ENCODE results near the gene CXCL17.

CXCL17 gene

DNA sequence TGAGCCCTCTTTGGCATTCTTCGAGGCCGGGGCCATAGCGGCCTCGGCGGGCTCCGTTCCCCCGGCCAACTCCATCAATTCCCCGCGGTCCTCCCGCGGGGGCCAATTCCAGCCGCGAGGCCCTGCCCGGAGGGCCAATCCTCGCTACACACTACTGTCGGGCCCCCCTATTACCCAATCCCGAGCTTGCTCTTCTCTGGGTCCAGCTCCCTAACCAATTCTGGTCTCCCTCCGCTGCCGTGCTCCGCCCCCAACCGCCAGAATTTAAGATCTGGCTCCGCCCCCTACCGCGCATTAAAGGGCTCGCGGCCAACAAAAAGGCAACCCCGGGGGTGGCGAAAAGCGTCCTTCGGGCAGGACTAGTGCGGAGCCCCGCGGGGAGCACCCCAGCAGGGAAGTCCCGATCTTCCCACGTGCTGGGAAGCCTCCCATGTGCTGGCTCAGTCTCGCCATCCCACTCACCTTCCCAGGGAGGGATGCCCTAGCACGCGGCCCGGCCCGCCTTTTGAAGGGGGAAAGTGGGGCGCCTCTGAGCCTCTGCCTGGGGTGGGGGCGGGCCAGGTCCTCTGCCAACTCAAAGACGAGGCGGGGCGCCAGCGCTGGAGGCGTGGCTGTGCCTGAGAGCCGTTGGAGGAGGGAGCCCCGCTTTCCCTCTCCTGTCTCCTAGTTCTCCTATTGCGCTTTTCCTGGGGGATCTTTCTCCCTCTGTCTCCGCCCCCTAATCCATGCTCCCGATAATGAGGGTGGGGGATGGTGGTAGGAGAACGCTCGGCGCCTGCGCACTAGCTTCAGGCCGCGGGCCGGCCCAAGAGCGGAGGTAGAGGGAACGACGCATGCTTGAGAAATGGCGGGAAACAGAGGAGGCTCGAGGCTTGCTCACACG is 19.0 kb downstream of the CXCL17 start:
- DNase-seq = peak; percentile 91

DNA sequence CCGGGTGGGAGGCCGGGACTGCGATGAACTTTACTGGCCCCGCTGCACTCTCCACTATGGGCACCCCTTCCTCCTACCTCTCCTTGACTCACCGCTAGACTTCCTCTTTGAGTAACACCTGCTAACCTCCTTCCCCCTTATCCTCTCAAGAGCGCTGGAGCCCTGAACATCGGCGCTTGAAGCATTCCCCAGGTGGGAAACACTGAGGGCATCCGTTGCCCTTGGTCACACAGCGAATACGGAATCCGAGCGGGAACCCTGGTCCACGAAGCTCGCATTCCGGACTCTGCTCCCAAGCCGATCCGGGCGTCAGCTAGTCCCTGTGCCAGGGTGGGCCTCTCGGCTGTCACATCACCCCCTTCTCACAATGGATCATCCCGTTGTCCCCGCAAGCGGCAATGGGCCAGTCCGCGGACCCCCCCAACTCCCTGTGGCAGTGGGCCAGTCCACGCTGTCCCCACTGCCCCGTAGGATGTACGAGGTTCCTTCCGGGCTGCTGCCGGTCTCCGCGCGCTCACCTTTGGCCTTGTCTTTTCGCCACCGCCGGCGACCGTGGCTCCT is 19.8 kb downstream of the CXCL17 start:
- no peak for DNase-seq

DNA sequence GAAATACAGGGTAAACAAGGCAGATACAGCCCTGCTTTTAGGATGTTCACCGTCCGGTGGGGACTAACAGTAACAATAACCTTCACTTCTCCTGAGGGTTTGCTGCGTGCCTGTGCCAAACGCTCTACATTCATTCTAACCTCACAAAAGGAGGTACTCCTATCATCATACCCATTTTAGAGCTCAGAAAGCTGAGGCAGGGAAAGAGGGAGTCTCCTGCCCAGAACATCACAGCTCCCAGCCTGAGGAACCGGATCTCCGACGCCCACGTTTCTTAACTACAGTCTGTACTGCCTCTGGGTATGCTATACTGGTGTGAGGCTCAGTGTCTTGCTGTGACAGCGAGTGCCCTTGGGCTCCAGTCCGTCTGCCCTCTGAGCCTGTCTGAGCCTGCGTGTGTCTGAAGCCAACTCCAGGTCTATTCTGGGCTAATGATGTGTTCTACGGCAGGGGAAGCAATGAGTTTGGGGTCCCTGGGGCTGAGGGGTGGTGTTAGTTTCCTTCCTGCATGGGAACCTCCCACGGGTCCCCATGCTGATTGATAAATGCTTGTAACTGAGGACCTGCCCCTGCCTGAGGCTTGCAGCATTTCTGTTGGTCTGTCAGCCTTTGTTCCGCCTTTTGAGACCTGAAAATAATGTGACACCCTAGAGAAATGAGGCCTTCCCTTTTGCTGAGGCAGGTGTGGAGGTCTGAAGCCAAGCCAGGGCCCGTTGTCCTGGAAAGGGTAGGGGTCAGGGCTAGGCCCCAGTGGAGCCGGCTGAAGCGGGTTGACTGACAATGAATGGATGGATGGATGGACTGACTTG is 20.4 kb downstream of the CXCL17 start:
- no peak for DNase-seq

DNA sequence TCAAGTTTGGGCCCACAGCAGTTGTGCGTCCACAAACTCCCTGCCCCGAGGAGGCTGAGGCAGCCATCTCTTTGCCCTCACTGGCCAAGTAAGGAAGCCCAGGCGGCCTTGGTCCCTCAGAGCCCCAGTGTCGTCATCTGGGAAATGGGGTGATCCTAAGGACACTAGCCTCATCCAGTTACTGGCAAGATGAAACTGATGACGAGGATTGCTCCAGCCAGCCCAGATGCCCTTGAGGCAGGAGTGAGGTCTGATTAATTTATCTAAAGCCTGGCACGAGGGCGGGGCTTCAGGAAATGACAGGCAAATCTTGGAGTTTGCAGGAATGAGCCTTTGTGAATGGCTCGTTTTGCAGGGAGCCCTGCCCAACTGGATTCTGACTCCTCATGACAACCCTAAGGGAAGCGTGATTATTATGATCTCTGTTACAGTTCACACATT is 21.1 kb downstream of the CXCL17 start:
- DNase-seq = no peak

- no peak for DNase-seq
These were observed 21.6 kb downstream of the CXCL17 start for GRCh38 chr19:42421101-42421500.

DNA sequence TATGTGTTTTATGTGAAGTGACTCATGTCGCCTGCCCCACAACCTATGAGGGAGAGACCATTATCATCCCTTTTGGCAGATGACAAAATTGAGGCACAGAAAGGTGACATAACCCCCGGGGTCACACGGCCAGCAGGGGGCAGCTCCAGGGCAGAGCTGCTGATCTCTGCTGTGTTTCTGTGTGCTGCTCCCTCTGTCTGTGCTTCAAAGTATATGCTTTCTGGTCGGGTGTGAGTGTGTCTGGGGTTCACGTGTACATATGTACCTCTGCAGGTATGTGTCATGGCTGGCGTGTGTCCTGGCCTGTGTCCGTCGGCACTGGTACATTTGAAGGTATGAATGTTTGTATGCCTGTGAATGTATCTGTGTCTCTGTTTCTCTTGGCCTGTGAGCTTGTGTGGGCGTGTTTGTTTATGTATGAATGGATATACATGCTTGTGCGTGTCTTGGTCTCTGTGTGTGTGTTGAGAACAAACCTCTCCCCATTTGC is 22.6 kb downstream of the CXCL17 start:
- DNase-seq = no peak

GRCh38 chr19:42419309-42419708 is 23.4 kb downstream of the CXCL17 start:
- no peak for DNase-seq

DNA sequence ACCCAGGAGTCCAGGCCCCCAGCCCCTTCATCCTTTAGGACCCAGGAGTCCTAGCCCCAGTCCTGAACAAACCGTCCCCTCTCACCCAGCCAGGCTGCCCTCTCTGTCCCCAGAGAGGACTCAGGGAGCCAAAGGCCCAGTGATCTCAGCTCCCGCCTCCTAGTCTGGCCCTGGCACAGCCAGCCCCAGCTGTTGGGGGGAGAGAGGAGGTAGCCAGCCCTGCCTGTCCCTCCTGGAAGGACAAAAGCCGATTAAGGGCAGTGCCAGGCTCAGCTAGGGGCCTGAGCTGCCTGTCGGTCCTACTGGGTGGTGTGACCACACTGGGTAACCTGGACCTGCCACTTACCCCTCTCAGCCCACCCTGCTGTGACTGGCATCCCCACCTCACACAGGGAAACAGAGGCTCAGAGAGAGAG is 30.1 kb downstream of the CXCL17 start:
- no peak for DNase-seq

DNA sequence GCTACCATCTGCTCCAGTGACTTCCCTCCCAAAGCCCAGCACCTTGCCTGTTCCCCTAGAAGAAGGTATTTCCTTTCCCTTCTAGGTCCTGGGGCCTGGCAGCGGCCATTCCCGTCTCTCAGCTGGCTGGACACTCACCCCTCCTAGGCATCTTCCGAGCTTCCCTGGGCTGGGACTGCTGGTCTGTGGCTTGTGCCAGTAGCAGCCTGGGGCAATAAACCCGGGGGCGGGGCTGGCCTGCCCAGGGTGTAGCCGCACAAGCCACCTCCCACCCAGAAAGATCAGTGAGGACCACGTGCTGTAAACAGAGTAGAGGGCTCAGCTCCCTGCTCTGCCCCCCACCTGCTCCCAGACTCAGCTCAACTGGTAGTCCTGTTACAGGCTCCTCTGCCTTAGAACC is 30.5 kb downstream of the CXCL17 start:
- DNase-seq = no peak

- no peak for DNase-seq
These were observed 31.1 kb downstream of the CXCL17 start for GRCh38 chr19:42411581-42412178.

DNA sequence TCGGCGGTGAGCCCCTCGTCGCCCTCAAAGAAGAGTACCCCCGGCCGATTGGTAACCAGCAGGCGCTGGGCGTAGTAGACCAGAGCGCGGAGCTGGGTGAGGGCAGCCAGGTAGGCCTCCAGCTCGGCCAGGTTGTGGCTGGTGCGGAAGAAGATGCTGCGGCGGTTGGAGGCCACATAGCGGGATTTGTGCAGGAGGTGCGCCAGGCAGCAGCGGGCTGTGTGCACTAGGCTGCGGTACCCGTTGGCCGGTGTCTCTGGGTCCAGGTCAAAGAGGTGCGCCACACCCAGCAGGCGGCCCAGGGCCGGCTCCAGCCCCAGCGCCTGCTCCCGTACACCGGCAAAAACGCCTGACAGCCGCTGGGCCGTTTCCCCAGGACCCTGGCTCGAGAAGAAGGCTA is 32.4 kb downstream of the CXCL17 start:
- no peak for DNase-seq

DNA sequence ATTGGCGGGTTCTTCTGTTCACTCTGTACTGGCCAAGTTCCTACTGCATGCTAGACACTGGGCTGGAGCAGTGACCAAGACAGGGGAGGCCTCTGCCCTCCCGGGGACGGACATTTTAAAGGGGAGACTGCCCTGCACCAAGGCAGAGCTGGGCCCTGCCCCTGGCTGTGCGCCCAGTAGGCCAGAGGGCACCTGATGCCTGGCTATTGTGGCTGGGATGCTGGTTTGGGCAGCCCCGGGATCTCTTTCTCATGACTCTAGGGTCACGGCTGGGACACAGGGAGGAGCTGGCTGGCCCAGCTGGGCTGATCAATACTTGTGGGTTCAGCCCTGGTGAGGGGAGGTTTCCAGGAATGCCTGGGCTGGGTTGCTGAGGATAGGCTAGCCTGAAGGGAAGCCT is 33.3 kb downstream of the CXCL17 start:
- DNase-seq = no peak

GRCh38 chr19:42407816-42408175 is 35.0 kb downstream of the CXCL17 start:
- no peak for DNase-seq

- DNase-seq = no peak
These were observed 35.5 kb downstream of the CXCL17 start for GRCh38 chr19:42407085-42407815.

DNA sequence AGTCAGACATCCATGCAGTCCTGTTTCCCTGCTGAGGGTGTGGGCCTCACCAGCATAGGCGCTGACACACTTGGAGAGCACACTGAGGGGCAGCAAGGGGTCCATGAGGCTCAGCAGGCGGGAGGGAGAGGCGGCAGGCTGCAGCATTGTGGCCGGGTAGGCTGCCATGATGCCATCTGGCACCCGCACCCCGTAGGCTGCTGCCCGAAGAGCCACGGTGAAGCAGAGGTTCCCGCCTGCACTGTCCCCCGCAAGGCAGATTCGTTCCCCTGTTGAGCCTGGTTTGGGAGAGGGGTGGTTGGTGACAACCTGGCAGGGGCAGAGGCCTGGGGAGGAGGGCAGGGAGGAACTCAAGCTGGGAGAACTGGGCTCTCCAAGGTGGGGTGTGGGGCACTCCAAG is 36.6 kb downstream of the CXCL17 start:
- no peak for DNase-seq

DNA sequence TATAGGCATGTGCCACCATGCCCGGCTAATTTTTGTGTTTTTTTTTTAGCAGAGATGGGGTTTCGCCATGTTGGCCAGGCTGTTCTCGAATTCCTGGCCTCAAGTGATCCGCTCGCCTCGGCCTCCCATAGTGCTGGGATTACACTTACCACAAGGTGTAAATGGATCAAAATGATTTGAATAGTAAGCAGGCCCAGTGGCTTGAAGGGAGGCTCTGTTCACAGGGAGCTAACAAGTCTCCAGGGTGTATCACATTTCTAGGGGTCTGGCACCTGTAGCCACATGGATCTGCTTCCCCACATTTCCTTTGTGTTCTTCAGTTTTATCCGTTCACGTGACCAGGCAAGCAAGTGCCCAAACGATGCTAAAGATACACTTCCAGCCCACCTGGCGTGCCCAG is 39.2 kb downstream of the CXCL17 start:
- no peak for DNase-seq

DNA sequence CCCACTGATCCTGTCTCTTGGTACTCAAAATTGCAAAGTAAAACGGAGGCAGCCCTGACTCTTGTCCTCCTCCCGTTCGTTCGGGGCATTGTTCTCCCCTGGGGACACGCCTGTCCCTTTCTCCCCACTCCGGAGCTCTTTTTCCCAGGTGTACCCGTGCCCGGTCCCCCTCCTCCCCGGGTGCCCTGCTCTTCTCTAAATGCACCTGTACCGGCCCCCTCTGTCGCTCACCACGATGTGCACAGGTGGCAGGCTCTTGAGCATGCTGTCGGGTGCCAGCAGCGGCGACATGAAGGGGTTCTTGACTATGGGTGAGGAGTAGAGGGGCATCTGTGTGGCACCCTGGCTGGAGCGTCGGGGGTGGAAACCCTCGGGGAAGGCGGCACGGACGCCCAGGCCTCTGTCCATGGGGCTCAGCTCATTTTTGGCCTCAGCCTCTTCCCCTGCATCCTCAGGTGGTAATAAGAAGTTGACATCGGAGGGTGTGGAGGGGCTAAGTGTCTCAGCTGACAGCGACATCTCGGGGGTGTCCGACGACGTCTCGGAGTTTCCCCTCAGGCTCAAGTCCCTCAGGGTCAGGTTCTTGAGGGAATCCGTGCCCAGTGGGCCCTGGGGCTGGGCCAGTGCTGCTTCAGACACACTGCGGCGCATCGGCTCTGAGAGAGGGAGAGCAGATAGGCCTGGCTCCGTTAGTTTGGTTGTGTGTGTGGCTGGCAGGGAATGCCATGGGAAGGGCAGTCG is 40.2 kb downstream of the CXCL17 start:
- no peak for DNase-seq

DNA sequence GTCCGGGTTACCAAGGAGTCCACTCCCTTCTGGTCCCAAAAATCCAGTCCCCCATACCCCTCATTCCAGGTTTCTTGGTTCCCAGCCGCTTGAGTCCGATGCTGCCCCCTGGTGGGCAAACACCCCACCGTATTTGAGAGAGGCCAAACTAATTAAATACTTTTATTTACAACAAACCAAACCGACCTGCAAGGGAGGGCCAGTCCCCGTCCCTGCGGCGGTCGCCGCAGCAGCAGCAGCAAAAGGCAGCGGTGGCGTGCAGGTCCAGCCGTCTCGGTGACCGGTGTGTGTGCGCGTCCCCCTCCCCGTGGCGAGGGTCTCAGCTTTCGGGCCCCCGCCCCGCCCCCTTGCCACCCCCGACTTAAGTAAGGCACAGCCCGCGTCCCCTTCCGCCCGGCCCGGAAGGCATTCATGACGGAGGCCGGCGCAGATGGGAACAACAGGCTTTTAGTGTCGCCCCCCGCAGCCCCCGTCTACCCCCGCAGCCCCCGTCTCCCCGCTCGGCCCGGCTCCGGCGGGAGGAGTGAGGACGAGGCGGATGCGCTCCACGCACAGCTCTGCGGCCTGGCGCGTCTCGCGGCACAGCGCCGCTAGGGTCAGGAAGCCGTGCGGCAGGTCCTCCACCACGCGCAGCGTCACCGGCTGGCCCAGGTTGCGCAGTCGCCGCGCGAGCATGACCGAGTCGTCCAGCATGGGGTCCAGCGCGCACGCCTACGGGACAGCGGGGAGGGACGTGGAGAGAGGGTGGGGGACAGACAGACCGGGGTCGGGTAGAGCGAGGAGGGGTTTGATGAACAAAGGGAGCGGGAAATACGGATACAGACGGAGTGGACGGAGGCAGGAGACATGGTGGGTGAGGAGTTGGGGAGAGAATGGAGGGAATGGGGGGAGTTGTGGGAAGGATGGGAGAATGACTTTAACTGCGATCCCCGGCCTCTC is 41.1 kb downstream of the CXCL17 start:
- peak; percentile 38 for DNase-seq

DNA sequence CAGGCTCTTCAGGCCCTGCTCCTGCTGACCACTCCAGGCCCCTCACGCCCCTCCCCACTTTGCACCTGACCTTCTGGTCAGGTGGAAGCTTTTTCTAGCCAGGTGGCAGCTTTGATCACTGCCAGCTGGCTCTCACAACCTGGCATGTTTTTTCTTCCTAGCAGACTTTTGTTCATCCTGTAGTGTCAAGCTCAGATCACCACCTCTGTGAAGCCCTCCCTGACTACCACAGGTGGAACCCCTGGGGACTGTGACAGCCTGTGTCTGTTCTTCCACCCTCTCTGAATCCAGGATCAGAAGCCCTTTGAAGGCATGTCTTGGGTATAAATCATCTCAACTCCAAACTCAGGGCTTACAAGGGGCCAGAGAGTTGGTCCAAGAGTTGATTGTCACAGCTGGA is 42.3 kb downstream of the CXCL17 start:
- DNase-seq = no peak

Measured in DMS153 (cell line).